SU-DHL-6 (cell line): ENCODE results near the gene TCEA3.

Source experiments
- H2AFZ ChIP-seq: fragments of 200-600 bp; sonication (generic); 2 replicates; pipeline ENCODE4 v1.6.1; 2014; ENCODE audit warnings: low read depth, mild to moderate bottlenecking, moderate library complexity, mixed read lengths, antibody characterized with exemption, low read length; ENCODE audit not compliant: severe bottlenecking
- H3F3A ChIP-seq: fragments of 200-600 bp; shearing (Covaris generic); 2 replicates; pipeline ENCODE4 v1.6.0; 2016; ENCODE audit warnings: antibody characterized with exemption, mild to moderate bottlenecking; ENCODE audit not compliant: insufficient read depth
- H3K27ac ChIP-seq: fragments of 200-600 bp; sonication (generic); 2 replicates; pipeline ENCODE4 v1.5.1; 2016; ENCODE audit warnings: low read depth, mild to moderate bottlenecking, low read length, moderate library complexity, mixed read lengths
- H3K27me3 ChIP-seq: fragments of 200-600 bp; sonication (generic), shearing (Covaris generic); 2 replicates; pipeline ENCODE4 v1.6.0; 2014; ENCODE audit warnings: mild to moderate bottlenecking, low read length
- H3K36me3 ChIP-seq: fragments of 200-600 bp; sonication (generic); 2 replicates; pipeline ENCODE4 v1.6.1; 2014; ENCODE audit warnings: mild to moderate bottlenecking, low read length, mixed read lengths
- H3K4me2 ChIP-seq: fragments of 300-600, 200-600 bp; shearing (Covaris generic), sonication (generic); 2 replicates; pipeline ENCODE4 v1.6.0; 2014; ENCODE audit warnings: low read length, low read depth, mild to moderate bottlenecking; ENCODE audit not compliant: poor library complexity, severe bottlenecking
- H3K4me3 ChIP-seq: fragments of 200-600 bp; sonication (generic); 2 replicates; pipeline ENCODE4 v1.5.1; 2014; ENCODE audit warnings: antibody characterized with exemption, low read length, mild to moderate bottlenecking, mixed read lengths; ENCODE audit not compliant: insufficient read depth, poor library complexity, severe bottlenecking
- H3K79me2 ChIP-seq: fragments of 200-600 bp; sonication (generic); 2 replicates; pipeline ENCODE4 v1.6.1; 2014; ENCODE audit warnings: mild to moderate bottlenecking, low read length, moderate library complexity; ENCODE audit not compliant: insufficient read depth
- H3K9ac ChIP-seq: fragments of 200-600 bp; sonication (generic); 2 replicates; pipeline ENCODE4 v1.7.0; 2014; ENCODE audit warnings: mild to moderate bottlenecking, low read length
- H3K9me2 ChIP-seq: fragments of 200-600 bp; sonication (generic); replicated peaks from 2 replicates; pipeline ENCODE4 v1.6.1; 2014; ENCODE audit warnings: low read length; ENCODE audit not compliant: insufficient read depth
- H3K9me3 ChIP-seq: fragments of 200-600 bp; sonication (generic); 2 replicates; pipeline ENCODE4 v1.6.1; 2014; ENCODE audit warnings: low read length, mixed read lengths; ENCODE audit not compliant: insufficient read depth
- H4K20me1 ChIP-seq: fragments of 200-600 bp; sonication (generic); 2 replicates; pipeline ENCODE4 v1.6.1; 2014; ENCODE audit warnings: low read depth, mild to moderate bottlenecking, antibody characterized with exemption, low read length, moderate library complexity, mixed read lengths
- EZH2phosphoT487 ChIP-seq: fragments of 200-600 bp; sonication (generic), shearing (Covaris generic); conservative IDR thresholded peaks from 2 replicates; pipeline ENCODE4 v1.6.1; 2018; ENCODE audit warnings: mild to moderate bottlenecking, antibody characterized with exemption, low read length, moderate library complexity, mixed read lengths
- TF ChIP-seq, protein P1 (sequence below): fragments of 200-600 bp; sonication (generic); IDR thresholded peaks from one replicate; pipeline ENCODE4 v1.5.1; 2017; ENCODE audit warnings: antibody characterized with exemption, mild to moderate bottlenecking, low read length, moderate library complexity; ENCODE audit not compliant: insufficient read depth, poor library complexity, severe bottlenecking

The TCEA3 gene

DNA sequence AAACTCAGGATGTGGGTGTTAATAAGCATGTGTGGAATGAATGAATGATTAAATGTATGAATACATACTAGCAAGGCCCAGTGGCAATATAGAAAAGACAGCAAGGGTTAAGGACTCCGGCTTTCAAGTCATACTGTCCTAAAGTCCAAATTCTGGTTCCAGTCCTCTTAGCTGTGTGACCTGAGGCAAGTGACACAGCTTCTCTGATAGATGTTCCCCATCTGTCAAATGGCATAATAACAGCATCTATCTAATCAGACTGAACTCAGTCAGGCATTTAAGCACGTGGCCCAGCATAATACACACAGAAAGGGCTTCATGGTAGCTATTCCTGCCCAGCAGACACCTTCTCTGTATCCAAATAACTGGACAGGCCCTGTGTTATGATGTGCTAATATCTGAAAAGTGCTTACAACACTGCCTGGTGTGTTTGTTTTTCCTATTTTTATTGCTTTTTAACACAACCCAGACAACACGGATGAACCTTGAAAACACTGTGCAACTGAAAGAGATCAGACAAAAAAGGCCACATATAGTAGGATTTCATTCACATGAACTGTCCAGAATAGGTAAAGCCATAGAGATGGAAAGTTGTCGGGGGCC lies 47.0 kb upstream of the TCEA3 start:
- TF ChIP-seq EZH2phosphoT487, result no peak
- TF ChIP-seq, protein P1, sequence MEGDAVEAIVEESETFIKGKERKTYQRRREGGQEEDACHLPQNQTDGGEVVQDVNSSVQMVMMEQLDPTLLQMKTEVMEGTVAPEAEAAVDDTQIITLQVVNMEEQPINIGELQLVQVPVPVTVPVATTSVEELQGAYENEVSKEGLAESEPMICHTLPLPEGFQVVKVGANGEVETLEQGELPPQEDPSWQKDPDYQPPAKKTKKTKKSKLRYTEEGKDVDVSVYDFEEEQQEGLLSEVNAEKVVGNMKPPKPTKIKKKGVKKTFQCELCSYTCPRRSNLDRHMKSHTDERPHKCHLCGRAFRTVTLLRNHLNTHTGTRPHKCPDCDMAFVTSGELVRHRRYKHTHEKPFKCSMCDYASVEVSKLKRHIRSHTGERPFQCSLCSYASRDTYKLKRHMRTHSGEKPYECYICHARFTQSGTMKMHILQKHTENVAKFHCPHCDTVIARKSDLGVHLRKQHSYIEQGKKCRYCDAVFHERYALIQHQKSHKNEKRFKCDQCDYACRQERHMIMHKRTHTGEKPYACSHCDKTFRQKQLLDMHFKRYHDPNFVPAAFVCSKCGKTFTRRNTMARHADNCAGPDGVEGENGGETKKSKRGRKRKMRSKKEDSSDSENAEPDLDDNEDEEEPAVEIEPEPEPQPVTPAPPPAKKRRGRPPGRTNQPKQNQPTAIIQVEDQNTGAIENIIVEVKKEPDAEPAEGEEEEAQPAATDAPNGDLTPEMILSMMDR, result no peak
- H3K36me3 ChIP-seq, result no peaks in the 10 kb centered on the region
- no peaks in the 10 kb centered on the region for H3K9me3 ChIP-seq
- H3K79me2 ChIP-seq, result no peaks in the 10 kb centered on the region
- H3K9me2 ChIP-seq, result no peaks in the 10 kb centered on the region
- no peak overlapping the region for H3K4me2 ChIP-seq
- H3K27me3 ChIP-seq, result no peaks in the 10 kb centered on the region
- no peak overlapping the region for H3K27ac ChIP-seq
- no peak overlapping the region for H3K4me3 ChIP-seq
- H2AFZ ChIP-seq, result no peak overlapping the region
- no peaks in the 10 kb centered on the region for H3F3A ChIP-seq
- no peaks in the 10 kb centered on the region for H4K20me1 ChIP-seq
- no peak overlapping the region for H3K9ac ChIP-seq

DNA sequence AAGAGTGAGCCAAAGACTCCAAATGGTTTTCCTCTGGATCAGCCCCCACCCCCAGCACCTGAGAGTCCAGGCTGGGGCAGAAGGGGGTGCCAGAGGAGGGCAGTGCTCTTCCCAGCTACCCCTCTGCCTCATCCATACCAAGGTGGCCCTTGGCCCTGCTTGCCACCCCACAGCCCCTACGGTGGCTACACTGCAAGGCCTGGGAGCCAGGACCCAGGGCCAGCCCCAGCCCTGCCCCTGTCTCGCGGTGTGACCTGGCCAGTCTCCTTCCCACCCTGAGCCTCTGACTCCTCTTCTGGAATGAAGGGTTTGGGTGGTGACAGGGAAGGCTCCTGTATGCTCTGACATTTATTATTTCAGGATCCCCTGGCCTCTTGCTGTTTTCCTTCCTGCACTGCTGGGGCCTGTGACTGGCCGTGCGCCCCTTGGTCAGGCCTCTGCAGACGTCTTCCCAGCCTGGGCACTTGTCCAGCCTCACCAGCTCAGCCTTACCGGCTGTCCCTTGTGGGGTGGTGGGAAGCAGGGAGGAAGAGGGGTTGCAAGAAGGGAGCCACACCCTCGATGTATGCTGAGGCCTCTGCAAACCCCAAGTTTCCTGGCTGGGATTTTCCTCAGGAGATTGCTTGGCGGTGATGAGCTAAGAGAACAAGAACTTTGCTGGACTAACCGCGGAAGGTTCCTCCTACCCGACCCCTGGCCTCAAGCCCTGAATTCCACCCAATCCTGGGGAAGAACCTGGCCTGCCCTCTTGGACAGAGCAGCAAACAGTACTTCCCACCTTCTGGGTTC lies 45.9 kb upstream of the TCEA3 start:
- Histone ChIP-seq H2AFZ (no peak overlapping the region), H3K27me3 (no peaks in the 10 kb centered on the region), H3K79me2 (no peaks in the 10 kb centered on the region), H3K36me3 (no peaks in the 10 kb centered on the region), H3K9me2 (no peaks in the 10 kb centered on the region), H3K27ac (no peak overlapping the region), H3F3A (no peaks in the 10 kb centered on the region), H3K9ac (no peak overlapping the region), H3K4me3 (no peak overlapping the region), H3K9me3 (no peaks in the 10 kb centered on the region), H4K20me1 (no peaks in the 10 kb centered on the region), H3K4me2 (no peak overlapping the region)
- TF ChIP-seq, protein P1, result no peak
- TF ChIP-seq EZH2phosphoT487, result no peak

DNA sequence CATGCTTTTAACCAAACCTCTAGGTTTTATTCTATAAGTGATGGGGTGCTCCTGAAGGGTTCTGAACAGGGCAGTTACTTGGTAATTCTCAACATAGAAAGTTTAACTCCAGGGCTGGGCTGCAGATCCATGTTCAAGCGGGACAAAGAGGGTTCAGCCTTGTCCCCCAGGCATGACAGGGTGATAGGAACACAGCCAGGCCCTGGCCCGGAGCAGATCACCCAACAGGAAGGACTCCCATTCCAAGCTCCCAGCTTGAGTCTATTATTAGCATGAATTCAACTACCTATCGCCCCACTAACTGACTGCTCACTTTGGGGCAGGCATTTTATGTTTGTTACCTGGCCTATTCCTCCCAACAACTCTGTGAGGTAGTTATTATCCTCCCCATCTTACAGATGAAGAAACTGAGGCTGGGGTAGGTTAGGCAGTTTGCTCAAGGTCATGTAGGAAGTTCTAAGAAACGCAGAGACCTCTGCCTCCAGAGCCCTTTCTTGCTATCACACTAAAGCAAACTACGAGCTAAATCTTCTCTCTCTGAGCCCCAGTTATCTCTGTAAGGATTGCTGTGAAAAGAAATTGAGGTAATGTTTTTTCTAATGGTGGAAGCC lies 44.9 kb upstream of the TCEA3 start:
- Histone ChIP-seq H4K20me1 (no peaks in the 10 kb centered on the region), H3K9me3 (no peaks in the 10 kb centered on the region), H3K4me2 (no peak overlapping the region), H3K27ac (no peak overlapping the region), H3K4me3 (no peak overlapping the region), H3K27me3 (no peaks in the 10 kb centered on the region), H3K36me3 (no peaks in the 10 kb centered on the region), H3F3A (no peaks in the 10 kb centered on the region), H3K79me2 (no peaks in the 10 kb centered on the region), H3K9me2 (no peaks in the 10 kb centered on the region), H3K9ac (no peak overlapping the region), H2AFZ (no peak overlapping the region)
- TF ChIP-seq, protein P1, result no peak
- TF ChIP-seq EZH2phosphoT487, result no peak
